Breast epithelium (tissue), 4 donors: ENCODE measurements around the gene TENT5A. TPM values are rescaled to one million over a fixed set of nuclear protein-coding genes. Genes with fewer than 3 reads are reported as not detected.
A peak's percentile ranks its signal among the peaks of the same experiment; 100 is the strongest.

Experiments used
- DNase-seq, 2 donors: peaks; one replicate each; pipeline ENCODE4 v3.0.0-alpha.2; 2019; ENCODE audit warnings: low spot score in 2 of 2
- H3K27ac ChIP-seq, 2 donors: fragments of 200-600 bp; sonication (generic) in 1 of 2; one replicate each; pipeline ENCODE4 v1.5.1; 2016 to 2019; ENCODE audit warnings: mild to moderate bottlenecking in 1 of 2
- H3K27me3 ChIP-seq, 2 donors: fragments of 200-600 bp; sonication (generic) in 1 of 2; one replicate each; pipeline versions ENCODE4 v1.5.1 to v1.6.0; 2017 to 2019; ENCODE audit warnings: control low read depth in 1 of 2, mild to moderate bottlenecking in 1 of 2
- H3K36me3 ChIP-seq: fragments of 200-600 bp; one replicate; pipeline ENCODE4 v1.5.1; 2019
- H3K4me1 ChIP-seq, 2 donors: fragments of 200-600 bp; sonication (generic); one replicate each; pipeline ENCODE4 v1.5.1; 2016 to 2019; ENCODE audit warnings: control low read depth in 1 of 2
- H3K4me3 ChIP-seq, 3 donors: fragments of 200-600 bp; sonication (generic); 1 replicate in 2 of 3; 2 replicates in 1 of 3; pipeline ENCODE4 v1.5.1; 2016 to 2019; ENCODE audit warnings: mild to moderate bottlenecking in 3 of 3, moderate library complexity in 2 of 3
- H3K9me3 ChIP-seq, 2 donors: fragments of 200-600 bp; sonication (generic) in 1 of 2; one replicate each; pipeline ENCODE4 v1.5.1; 2016 to 2019; ENCODE audit warnings: control low read depth in 1 of 2
- CTCF ChIP-seq, 3 donors: fragments of 450-650 bp; IDR thresholded peaks; one replicate each; pipeline ENCODE4 v1.5.1; 2016 to 2017; ENCODE audit warnings: antibody characterized with exemption in 3 of 3, mild to moderate bottlenecking in 3 of 3, moderate library complexity in 3 of 3
- POLR2A ChIP-seq: fragments of 450-650 bp; IDR thresholded peaks from one replicate; pipeline ENCODE4 v1.6.1; 2016; ENCODE audit warnings: antibody characterized with exemption, mild to moderate bottlenecking, moderate library complexity
- POLR2AphosphoS5 ChIP-seq, 3 donors: sonication (generic); formaldehyde crosslinking; IDR thresholded peaks; one replicate each; pipeline ENCODE4 v1.6.1; 2017; ENCODE audit warnings: antibody characterized with exemption in 3 of 3
- intact Hi-C: fragments of 100-400 bp; cut with DNase I; formaldehyde crosslinking; loops from one replicate; pipeline ENCODE4 v1.15.1; 2023; ENCODE audit warnings: low total_unique reads
- total RNA-seq, 3 donors: library from RNA; depleted of rRNA; stranded (reverse); fragments of >200 nt; gene quantifications; one replicate each; pipeline ENCODE4 v1.1.0, GENCODE V29; 2016

The TENT5A gene
- total RNA-seq, 3 donors from 2014 or later: 24.3 to 42.4 (median 25.9) TPM

- TF ChIP-seq POLR2A (no peak), CTCF (IDR thresholded peaks at IDR 0.05) (no peak), POLR2AphosphoS5 (IDR thresholded peaks at IDR 0.05) (no peak)
- DNase-seq: no peak
- Histone ChIP-seq H3K4me3 (no peak overlapping the region), H3K9me3 (no peaks in the 10 kb centered on the region), H3K36me3 (no peaks in the 10 kb centered on the region), H3K4me1 (no peaks in the 10 kb centered on the region), H3K27me3 (no peaks in the 10 kb centered on the region), H3K27ac (no peak overlapping the region)
- intact Hi-C loops: no loop called here
These were observed 36.8 kb upstream of the TENT5A start for GRCh38 chr6:81789291-81789690.

GRCh38 chr6:81788748-81789147, 36.3 kb upstream of the TENT5A start:
- Histone ChIP-seq H3K4me3 (no peak overlapping the region), H3K4me1 (no peaks in the 10 kb centered on the region), H3K36me3 (no peaks in the 10 kb centered on the region), H3K9me3 (no peaks in the 10 kb centered on the region), H3K27ac (no peak overlapping the region), H3K27me3 (no peaks in the 10 kb centered on the region)
- DNase-seq: no peak
- intact Hi-C loops: no loop called here
- TF ChIP-seq CTCF (IDR thresholded peaks at IDR 0.05) (no peak), POLR2A (no peak), POLR2AphosphoS5 (IDR thresholded peaks at IDR 0.05) (no peak)

- intact Hi-C loops: no loop called here
- Histone ChIP-seq H3K4me3 (no peak overlapping the region), H3K27me3 (no peaks in the 10 kb centered on the region), H3K27ac (peak overlapping the region in 1 of 2 donors; percentile 8), H3K9me3 (no peaks in the 10 kb centered on the region), H3K36me3 (no peaks in the 10 kb centered on the region), H3K4me1 (no peaks in the 10 kb centered on the region)
- DNase-seq: no peak
- TF ChIP-seq POLR2A: no peak
- no peak for TF ChIP-seq POLR2AphosphoS5 (IDR thresholded peaks at IDR 0.05)
- no peak for TF ChIP-seq CTCF (IDR thresholded peaks at IDR 0.05)
These were observed 35.0 kb upstream of the TENT5A start for GRCh38 chr6:81787313-81788068.

GRCh38 chr6:81786150-81786549, 33.7 kb upstream of the TENT5A start:
- H3K27ac ChIP-seq: no peak overlapping the region
- H3K27me3 ChIP-seq: no peaks in the 10 kb centered on the region
- no peak for DNase-seq
- no peaks in the 10 kb centered on the region for H3K9me3 ChIP-seq
- intact Hi-C loops: no loop called here
- no peak overlapping the region for H3K4me3 ChIP-seq
- H3K36me3 ChIP-seq: no peaks in the 10 kb centered on the region
- H3K4me1 ChIP-seq: no peaks in the 10 kb centered on the region
- TF ChIP-seq POLR2AphosphoS5 (IDR thresholded peaks at IDR 0.05): no peak
- no peak for TF ChIP-seq POLR2A

- H3K4me3 ChIP-seq: no peak overlapping the region
- no peaks in the 10 kb centered on the region for H3K9me3 ChIP-seq
- TF ChIP-seq POLR2A (no peak), CTCF (IDR thresholded peaks at IDR 0.05) (no peak), POLR2AphosphoS5 (IDR thresholded peaks at IDR 0.05) (no peak)
- no peak overlapping the region for H3K27ac ChIP-seq
- no peaks in the 10 kb centered on the region for H3K4me1 ChIP-seq
- no peak for DNase-seq
- intact Hi-C loops: no loop called here
- H3K27me3 ChIP-seq: no peaks in the 10 kb centered on the region
- no peaks in the 10 kb centered on the region for H3K36me3 ChIP-seq
These were observed 32.9 kb upstream of the TENT5A start for GRCh38 chr6:81785377-81785776.
